HepG2 (cell line): ENCODE results near the gene BTRC. TPM values are rescaled to one million over a fixed set of nuclear protein-coding genes. Genes with fewer than 3 reads are reported as not detected.

Experiments
- BORCS8-MEF2B ChIP-seq: sonication (generic); formaldehyde crosslinking; IDR thresholded peaks from 2 replicates; pipeline ENCODE4 v1.8.0; 2022; ENCODE audit warnings: mild to moderate bottlenecking, missing genetic modification reagents
- KDM4B ChIP-seq: sonication (generic); formaldehyde crosslinking; IDR thresholded peaks from 2 replicates; pipeline ENCODE4 v1.4.0; 2020; ENCODE audit warnings: missing genetic modification reagents
- MBNL3 ChIP-seq: fragments of 250-450 bp; sonication (Bioruptor Pico); conservative IDR thresholded peaks from 2 replicates; pipeline ENCODE4 v1.8.0; 2022; ENCODE audit warnings: mild to moderate bottlenecking, inconsistent platforms
- MIER2 ChIP-seq: IDR thresholded peaks from 2 replicates; pipeline ENCODE4 v1.6.1; 2016; ENCODE audit warnings: missing biosample characterization, missing genetic modification reagents
- MTA3 ChIP-seq: sonication (generic); formaldehyde crosslinking; IDR thresholded peaks from 2 replicates; pipeline ENCODE4 v1.4.0; 2020; ENCODE audit warnings: missing genetic modification reagents
- NR2F2 ChIP-seq: IDR thresholded peaks from 2 replicates; pipeline ENCODE4 v1.6.1; 2012; ENCODE audit warnings: low read depth, inconsistent platforms, borderline replicate concordance
- POGZ ChIP-seq: sonication (generic); formaldehyde crosslinking; IDR thresholded peaks from 2 replicates; pipeline ENCODE4 v1.4.0; 2020; ENCODE audit warnings: mild to moderate bottlenecking, missing genetic modification reagents
- RFX5 ChIP-seq: IDR thresholded peaks from 2 replicates; pipeline ENCODE4 v1.6.1; 2011; ENCODE audit warnings: low read depth, low read length, improper control_type of control experiment
- SMYD3 ChIP-seq: sonication (generic); formaldehyde crosslinking; IDR thresholded peaks from 2 replicates; pipeline ENCODE4 v1.8.1; 2023; ENCODE audit warnings: mild to moderate bottlenecking, missing genetic modification reagents
- ZBTB20 ChIP-seq: sonication (generic); formaldehyde crosslinking; IDR thresholded peaks from 2 replicates; pipeline ENCODE4 v1.8.1; 2023; ENCODE audit warnings: missing genetic modification reagents, low read depth, mild to moderate bottlenecking, borderline replicate concordance
- ZFP1 ChIP-seq: IDR thresholded peaks from 2 replicates; pipeline ENCODE4 v1.6.1; 2016
- ZFP36L2 ChIP-seq: sonication (generic); formaldehyde crosslinking; IDR thresholded peaks from 2 replicates; pipeline ENCODE4 v1.4.0; 2020; ENCODE audit warnings: missing genetic modification reagents
- ZMYM3 ChIP-seq: sonication (generic); formaldehyde crosslinking; IDR thresholded peaks from 2 replicates; pipeline ENCODE4 v1.5.1; 2020; ENCODE audit warnings: mild to moderate bottlenecking, missing genetic modification reagents
- ZNF138 ChIP-seq: sonication (generic); formaldehyde crosslinking; IDR thresholded peaks from 2 replicates; pipeline ENCODE4 v1.5.0; 2020; ENCODE audit warnings: mild to moderate bottlenecking, low read depth, missing genetic modification reagents
- ZNF280B ChIP-seq: sonication (generic); formaldehyde crosslinking; IDR thresholded peaks from 2 replicates; pipeline ENCODE4 v1.5.0; 2020; ENCODE audit warnings: missing genetic modification reagents, mild to moderate bottlenecking, borderline replicate concordance
- ZNF350 ChIP-seq: sonication (generic); formaldehyde crosslinking; IDR thresholded peaks from 2 replicates; pipeline ENCODE4 v1.4.0; 2020; ENCODE audit warnings: mild to moderate bottlenecking, low read depth, missing genetic modification reagents, borderline replicate concordance
- ZNF546 ChIP-seq: sonication (generic); formaldehyde crosslinking; conservative IDR thresholded peaks from 2 replicates; pipeline ENCODE4 v1.8.1; 2023; ENCODE audit warnings: mild to moderate bottlenecking, missing genetic modification reagents
- ZNF616 ChIP-seq: sonication (generic); formaldehyde crosslinking; IDR thresholded peaks from 2 replicates; pipeline ENCODE4 v1.5.0; 2020; ENCODE audit warnings: low read depth, mild to moderate bottlenecking, missing genetic modification reagents
- ZNF644 ChIP-seq: IDR thresholded peaks from 2 replicates; pipeline ENCODE4 v1.6.1; 2016; ENCODE audit warnings: low read depth
- ZNF740 ChIP-seq: sonication (generic); formaldehyde crosslinking; IDR thresholded peaks from 2 replicates; pipeline ENCODE4 v1.4.0; 2020; ENCODE audit warnings: missing genetic modification reagents
- polyA plus RNA-seq, 8 experiments: library from polyadenylated mRNA; depleted of rRNA in 3 of 8; stranded (reverse) in 7 of 8; unstranded in 1 of 8; fragments of >200 nt; fragmentation: Illumina TruSeq in 4 of 8; extraction: Trizol in 4 of 8; gene quantifications; 2 replicates each; pipeline versions ENCODE4 v1.2.1 to v1.2.3, GENCODE V29; 2011 to 2016; ENCODE audit warnings: low read depth in 4 of 8, missing spikeins in 1 of 8, mixed read lengths in 1 of 8; ENCODE audit not compliant: insufficient read depth in 1 of 8
- total RNA-seq, 5 experiments: library from RNA; depleted of rRNA; stranded (reverse); fragments of >200 nt; fragmentation: Illumina TruSeq; extraction: Trizol; gene quantifications; 2 replicates each; pipeline ENCODE4 v1.2.3, GENCODE V29; 2016; ENCODE audit warnings: low read depth in 1 of 5
- TF ChIP-seq, protein P1 (sequence below): sonication (generic); formaldehyde crosslinking; IDR thresholded peaks from 2 replicates; pipeline ENCODE4 v1.5.1; 2020; ENCODE audit warnings: mild to moderate bottlenecking, missing genetic modification reagents, moderate library complexity
- TF ChIP-seq, protein P2 (sequence below): sonication (generic); formaldehyde crosslinking; IDR thresholded peaks from 2 replicates; pipeline ENCODE4 v1.4.0; 2020; ENCODE audit warnings: missing genetic modification reagents, mild to moderate bottlenecking, borderline replicate concordance
- TF ChIP-seq, protein P3 (sequence below): sonication (generic); formaldehyde crosslinking; IDR thresholded peaks from 2 replicates; pipeline ENCODE4 v1.5.0; 2020; ENCODE audit warnings: missing genetic modification reagents
- TF ChIP-seq, protein P4 (sequence below): sonication (generic); formaldehyde crosslinking; IDR thresholded peaks from 2 replicates; pipeline ENCODE4 v1.5.0; 2020; ENCODE audit warnings: missing genetic modification reagents

Gene BTRC
- total and polyA plus RNA-seq, 2 of the 13 experiments (the other 11 are each of a cell fraction or from before 2014, with no cell fraction given): 12.0 to 14.4 TPM

- TF ChIP-seq, protein P1, sequence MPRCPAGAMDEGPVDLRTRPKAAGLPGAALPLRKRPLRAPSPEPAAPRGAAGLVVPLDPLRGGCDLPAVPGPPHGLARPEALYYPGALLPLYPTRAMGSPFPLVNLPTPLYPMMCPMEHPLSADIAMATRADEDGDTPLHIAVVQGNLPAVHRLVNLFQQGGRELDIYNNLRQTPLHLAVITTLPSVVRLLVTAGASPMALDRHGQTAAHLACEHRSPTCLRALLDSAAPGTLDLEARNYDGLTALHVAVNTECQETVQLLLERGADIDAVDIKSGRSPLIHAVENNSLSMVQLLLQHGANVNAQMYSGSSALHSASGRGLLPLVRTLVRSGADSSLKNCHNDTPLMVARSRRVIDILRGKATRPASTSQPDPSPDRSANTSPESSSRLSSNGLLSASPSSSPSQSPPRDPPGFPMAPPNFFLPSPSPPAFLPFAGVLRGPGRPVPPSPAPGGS (CRISPR knock-in tag): peak; percentile 51; the same call in 1 of the 2 replicates
- TF ChIP-seq MTA3 (CRISPR knock-in tag) (no peak), RFX5 (no peak), BORCS8-MEF2B (CRISPR knock-in tag) (no peak), POGZ (CRISPR knock-in tag) (no peak), KDM4B (CRISPR knock-in tag) (no peak), NR2F2 (no peak), ZNF616 (CRISPR knock-in tag) (no peak), SMYD3 (no peak), ZNF740 (CRISPR knock-in tag) (no peak), ZNF280B (no peak), ZBTB20 (no peak), ZNF546 (CRISPR knock-in tag) (no peak), MBNL3 (no peak), ZMYM3 (no peak), ZFP36L2 (CRISPR knock-in tag) (no peak), ZNF350 (CRISPR knock-in tag) (no peak), MIER2 (CRISPR knock-in tag) (no peak), ZNF138 (CRISPR knock-in tag) (no peak), ZFP1 (CRISPR knock-in tag) (no peak), ZNF644 (CRISPR knock-in tag) (no peak)
- TF ChIP-seq, protein P2, sequence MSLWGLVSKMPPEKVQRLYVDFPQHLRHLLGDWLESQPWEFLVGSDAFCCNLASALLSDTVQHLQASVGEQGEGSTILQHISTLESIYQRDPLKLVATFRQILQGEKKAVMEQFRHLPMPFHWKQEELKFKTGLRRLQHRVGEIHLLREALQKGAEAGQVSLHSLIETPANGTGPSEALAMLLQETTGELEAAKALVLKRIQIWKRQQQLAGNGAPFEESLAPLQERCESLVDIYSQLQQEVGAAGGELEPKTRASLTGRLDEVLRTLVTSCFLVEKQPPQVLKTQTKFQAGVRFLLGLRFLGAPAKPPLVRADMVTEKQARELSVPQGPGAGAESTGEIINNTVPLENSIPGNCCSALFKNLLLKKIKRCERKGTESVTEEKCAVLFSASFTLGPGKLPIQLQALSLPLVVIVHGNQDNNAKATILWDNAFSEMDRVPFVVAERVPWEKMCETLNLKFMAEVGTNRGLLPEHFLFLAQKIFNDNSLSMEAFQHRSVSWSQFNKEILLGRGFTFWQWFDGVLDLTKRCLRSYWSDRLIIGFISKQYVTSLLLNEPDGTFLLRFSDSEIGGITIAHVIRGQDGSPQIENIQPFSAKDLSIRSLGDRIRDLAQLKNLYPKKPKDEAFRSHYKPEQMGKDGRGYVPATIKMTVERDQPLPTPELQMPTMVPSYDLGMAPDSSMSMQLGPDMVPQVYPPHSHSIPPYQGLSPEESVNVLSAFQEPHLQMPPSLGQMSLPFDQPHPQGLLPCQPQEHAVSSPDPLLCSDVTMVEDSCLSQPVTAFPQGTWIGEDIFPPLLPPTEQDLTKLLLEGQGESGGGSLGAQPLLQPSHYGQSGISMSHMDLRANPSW (CRISPR knock-in tag): no peak
- TF ChIP-seq, protein P3, sequence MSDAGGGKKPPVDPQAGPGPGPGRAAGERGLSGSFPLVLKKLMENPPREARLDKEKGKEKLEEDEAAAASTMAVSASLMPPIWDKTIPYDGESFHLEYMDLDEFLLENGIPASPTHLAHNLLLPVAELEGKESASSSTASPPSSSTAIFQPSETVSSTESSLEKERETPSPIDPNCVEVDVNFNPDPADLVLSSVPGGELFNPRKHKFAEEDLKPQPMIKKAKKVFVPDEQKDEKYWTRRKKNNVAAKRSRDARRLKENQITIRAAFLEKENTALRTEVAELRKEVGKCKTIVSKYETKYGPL (CRISPR knock-in tag): no peak
- TF ChIP-seq, protein P4, sequence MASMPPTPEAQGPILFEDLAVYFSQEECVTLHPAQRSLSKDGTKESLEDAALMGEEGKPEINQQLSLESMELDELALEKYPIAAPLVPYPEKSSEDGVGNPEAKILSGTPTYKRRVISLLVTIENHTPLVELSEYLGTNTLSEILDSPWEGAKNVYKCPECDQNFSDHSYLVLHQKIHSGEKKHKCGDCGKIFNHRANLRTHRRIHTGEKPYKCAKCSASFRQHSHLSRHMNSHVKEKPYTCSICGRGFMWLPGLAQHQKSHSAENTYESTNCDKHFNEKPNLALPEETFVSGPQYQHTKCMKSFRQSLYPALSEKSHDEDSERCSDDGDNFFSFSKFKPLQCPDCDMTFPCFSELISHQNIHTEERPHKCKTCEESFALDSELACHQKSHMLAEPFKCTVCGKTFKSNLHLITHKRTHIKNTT (CRISPR knock-in tag): no peak
Observed at GRCh38 chr10:101354328-101355071, 535 bp downstream of the BTRC start (continued).
